Esophagus muscularis mucosa (tissue), 4 donors: Measurements from ENCODE around the gene ZNF646. TPM values are rescaled to one million over a fixed set of nuclear protein-coding genes. Genes with fewer than 3 reads are reported as not detected.

ENCODE experiments used
- DNase-seq: peaks from one replicate; pipeline ENCODE4 v3.0.0-alpha.2; 2017; ENCODE audit errors: extremely low spot score
- H3K27ac ChIP-seq, 4 donors: fragments of 200-600 bp; sonication (generic); replicated peaks in 1 of 4; 1 replicate in 3 of 4; 2 replicates in 1 of 4; pipeline ENCODE4 v1.5.1; 2016 to 2019; ENCODE audit warnings: mild to moderate bottlenecking in 1 of 4
- H3K27me3 ChIP-seq, 4 donors: fragments of 200-600 bp; sonication (generic); one replicate each; pipeline versions ENCODE4 v1.5.1 to v1.6.0; 2016 to 2019
- H3K36me3 ChIP-seq, 4 donors: fragments of 200-600 bp; sonication (generic); one replicate each; pipeline ENCODE4 v1.5.1; 2016 to 2019
- H3K4me1 ChIP-seq, 4 donors: fragments of 200-600 bp; sonication (generic); one replicate each; pipeline ENCODE4 v1.5.1; 2016 to 2019
- H3K4me3 ChIP-seq, 4 donors: fragments of 200-600 bp; sonication (generic); 1 replicate in 2 of 4; 2 replicates in 2 of 4; pipeline ENCODE4 v1.5.1; 2016 to 2019; ENCODE audit warnings: mild to moderate bottlenecking in 4 of 4, moderate library complexity in 1 of 4
- H3K9me3 ChIP-seq, 4 donors: fragments of 200-600 bp; sonication (generic); 1 replicate in 3 of 4; 2 replicates in 1 of 4; pipeline ENCODE4 v1.5.1; 2016 to 2019
- CTCF ChIP-seq, 3 experiments: fragments of 200-600 bp in 2 of 3; fragments of 450-650 bp in 1 of 3; sonication (generic) in 2 of 3; IDR thresholded peaks; one replicate each; pipeline ENCODE4 v1.5.1; 2017 to 2019; ENCODE audit warnings: antibody characterized with exemption in 3 of 3, mild to moderate bottlenecking in 2 of 3, moderate library complexity in 1 of 3
- EP300 ChIP-seq: sonication (generic); formaldehyde crosslinking; IDR thresholded peaks from one replicate; pipeline ENCODE4 v1.6.1; 2017; ENCODE audit warnings: antibody characterized with exemption
- POLR2A ChIP-seq: fragments of 450-650 bp; IDR thresholded peaks from one replicate; pipeline ENCODE4 v1.6.1; 2017; ENCODE audit warnings: antibody characterized with exemption, moderate library complexity, mild to moderate bottlenecking, low read depth
- POLR2AphosphoS5 ChIP-seq, 2 donors: sonication (generic); formaldehyde crosslinking; IDR thresholded peaks; one replicate each; pipeline ENCODE4 v1.6.1; 2017; ENCODE audit warnings: antibody characterized with exemption in 2 of 2
- WGBS: methylation state at CpG from one replicate; pipeline ENCODE4 v1.1.5; 2018; 5-methylcytosine and 5-hydroxymethylcytosine counted together
- intact Hi-C: fragments of 100-400 bp; cut with DNase I; formaldehyde crosslinking; loops from one replicate; pipeline ENCODE4 v1.15.1; 2023
- total RNA-seq, 4 donors: library from RNA; depleted of rRNA; stranded (reverse); fragments of >200 nt; gene quantifications; one replicate each; pipeline versions ENCODE4 v1.1.0 to v1.2.1, GENCODE V29; 2016

Gene ZNF646
- total RNA-seq, 4 donors from 2014 or later, result 11.6 to 17.6 (median 15.5) TPM

GRCh38 chr16:31074814-31075183 lies 577 bp downstream of the ZNF646 start:
- TF ChIP-seq EP300 (no peak), POLR2AphosphoS5 (IDR thresholded peaks at IDR 0.05) (no peak), CTCF (IDR thresholded peaks at IDR 0.05) (no peak), POLR2A (no peak)
- peaks cover 19 to 49% (median 39%) of the 10 kb centered on the region in 4 donors for H3K4me1 ChIP-seq
- peak overlapping the region; percentile 92 to 99 (median 99) for H3K27ac ChIP-seq
- under 1% methylated on average over 7 of the region's 7 CpGs for WGBS
- no peaks in the 10 kb centered on the region for H3K27me3 ChIP-seq
- H3K4me3 ChIP-seq, result peak overlapping the region; percentile 81 to 100 (median 98)
- no peak for DNase-seq
- peaks cover 33 to 40% (median 39%) of the 10 kb centered on the region in 4 donors for H3K36me3 ChIP-seq
- H3K9me3 ChIP-seq, result no peaks in the 10 kb centered on the region
- intact Hi-C loops, result loop anchor here (10.0 kb wide), 1 partner anchor 370 kb away; the partner anchor contains the start of gene ZNF843

GRCh38 chr16:31076319-31076718 lies 2.1 kb downstream of the ZNF646 start:
- no peak for DNase-seq
- Histone ChIP-seq H3K9me3 (no peaks in the 10 kb centered on the region), H3K4me3 (no peak overlapping the region), H3K27ac (no peak overlapping the region), H3K27me3 (no peaks in the 10 kb centered on the region), H3K4me1 (peaks cover 19 to 51% (median 35%) of the 10 kb centered on the region in 4 donors), H3K36me3 (peaks cover 36 to 55% (median 54%) of the 10 kb centered on the region in 4 donors)
- no peak for TF ChIP-seq POLR2A
- no peak for TF ChIP-seq EP300
- no peak for TF ChIP-seq CTCF (IDR thresholded peaks at IDR 0.05)
- TF ChIP-seq POLR2AphosphoS5 (IDR thresholded peaks at IDR 0.05), result no peak
- 70% methylated on average over 10 of the region's 16 CpGs for WGBS
- intact Hi-C loops, result loop anchor here (10.0 kb wide), 1 partner anchor 368 kb away; the partner anchor contains the start of gene ZNF843

GRCh38 chr16:31077024-31077423 lies 2.8 kb downstream of the ZNF646 start:
- Histone ChIP-seq H3K4me1 (peaks cover 14 to 51% (median 34%) of the 10 kb centered on the region in 4 donors), H3K27ac (no peak overlapping the region), H3K36me3 (peaks cover 36 to 62% (median 61%) of the 10 kb centered on the region in 4 donors), H3K9me3 (no peaks in the 10 kb centered on the region), H3K27me3 (no peaks in the 10 kb centered on the region), H3K4me3 (no peak overlapping the region)
- TF ChIP-seq POLR2AphosphoS5 (IDR thresholded peaks at IDR 0.05), result no peak
- TF ChIP-seq EP300, result no peak
- no peak for TF ChIP-seq POLR2A
- no peak for TF ChIP-seq CTCF (IDR thresholded peaks at IDR 0.05)
- 96% methylated on average over 13 of the region's 13 CpGs for WGBS
- intact Hi-C loops, result loop anchor here (10.0 kb wide), 1 partner anchor 368 kb away; the partner anchor contains the start of gene ZNF843
- no peak for DNase-seq

- no peaks in the 10 kb centered on the region for H3K27me3 ChIP-seq
- peaks cover 11 to 51% (median 30%) of the 10 kb centered on the region in 4 donors for H3K4me1 ChIP-seq
- H3K27ac ChIP-seq, result no peak overlapping the region
- no peak for DNase-seq
- H3K4me3 ChIP-seq, result no peak overlapping the region
- no peaks in the 10 kb centered on the region for H3K9me3 ChIP-seq
- TF ChIP-seq EP300 (no peak), POLR2AphosphoS5 (IDR thresholded peaks at IDR 0.05) (no peak), CTCF (IDR thresholded peaks at IDR 0.05) (no peak), POLR2A (no peak)
- intact Hi-C loops, result loop anchor here (10.0 kb wide), 1 partner anchor 367 kb away; the partner anchor contains the start of gene ZNF843
- peaks cover 36 to 70% (median 69%) of the 10 kb centered on the region in 4 donors for H3K36me3 ChIP-seq
- 93% methylated on average over 30 of the region's 30 CpGs for WGBS
These were observed 3.6 kb downstream of the ZNF646 start for GRCh38 chr16:31077592-31078396.
